Duodenal mucosa (tissue), 2 donors: ENCODE measurements around the gene CA7.

Experiments
- H3K27ac ChIP-seq: one replicate; pipeline ENCODE4 v1.7.0; 2013; ENCODE audit warnings: low read depth, low read length
- H3K27me3 ChIP-seq, 2 donors: one replicate each; pipeline ENCODE4 v1.7.0; 2013; ENCODE audit warnings: low read length in 2 of 2, control low read depth in 1 of 2; ENCODE audit not compliant: insufficient read depth in 2 of 2, control insufficient read depth in 1 of 2
- H3K36me3 ChIP-seq, 2 donors: one replicate each; pipeline ENCODE4 v1.7.0; 2013; ENCODE audit warnings: low read length in 2 of 2, control low read depth in 1 of 2; ENCODE audit not compliant: insufficient read depth in 2 of 2, control insufficient read depth in 1 of 2
- H3K4me1 ChIP-seq, 2 donors: one replicate each; pipeline ENCODE4 v1.7.0; 2013; ENCODE audit warnings: low read length in 2 of 2, control low read depth in 1 of 2; ENCODE audit not compliant: insufficient read depth in 2 of 2, control insufficient read depth in 1 of 2
- H3K4me3 ChIP-seq, 2 donors: one replicate each; pipeline ENCODE4 v1.7.0; 2013; ENCODE audit warnings: low read length in 2 of 2, low read depth in 1 of 2
- H3K9ac ChIP-seq, 2 donors: one replicate each; pipeline ENCODE4 v1.7.0; 2013; ENCODE audit warnings: low read length in 2 of 2, low read depth in 1 of 2
- H3K9me3 ChIP-seq, 2 donors: one replicate each; pipeline ENCODE4 v1.7.0; 2013; ENCODE audit warnings: low read length in 2 of 2, control low read depth in 1 of 2; ENCODE audit not compliant: control insufficient read depth in 1 of 2

CA7 gene

GRCh38 chr16:66901626-66902025, 57.4 kb downstream of the CA7 start:
- Histone ChIP-seq H3K27ac (no peak overlapping the region), H3K9me3 (no peaks in the 10 kb centered on the region), H3K9ac (no peak overlapping the region), H3K4me3 (no peak overlapping the region), H3K27me3 (no peaks in the 10 kb centered on the region), H3K4me1 (peaks cover 64 to 74% of the 10 kb centered on the region in 2 donors), H3K36me3 (no peaks in the 10 kb centered on the region)

- Histone ChIP-seq H3K9me3 (no peaks in the 10 kb centered on the region), H3K27ac (no peak overlapping the region), H3K4me1 (peaks cover 65 to 74% of the 10 kb centered on the region in 2 donors), H3K4me3 (no peak overlapping the region), H3K36me3 (no peaks in the 10 kb centered on the region), H3K27me3 (no peaks in the 10 kb centered on the region), H3K9ac (no peak overlapping the region)
Measured at GRCh38 chr16:66902648-66903543, 58.7 kb downstream of the CA7 start.
